K562 (cell line): ENCODE measurements around the gene DLGAP1. TPM values are rescaled to one million over a fixed set of nuclear protein-coding genes. Genes with fewer than 3 reads are reported as not detected.

Experiments used
- CBFB ChIP-seq: sonication (generic); formaldehyde crosslinking; IDR thresholded peaks from 2 replicates; pipeline ENCODE4 v1.4.0; 2020; ENCODE audit warnings: mild to moderate bottlenecking, missing genetic modification reagents
- POLR2AphosphoS5 ChIP-seq: IDR thresholded peaks from 2 replicates; pipeline ENCODE4 v1.6.1; 2011; ENCODE audit warnings: mild to moderate bottlenecking, low read depth, low read length, moderate library complexity; ENCODE audit not compliant: control insufficient read depth, insufficient read depth
- RBM22 ChIP-seq: fragments of 200-400 bp; formaldehyde crosslinking; IDR thresholded peaks from 2 replicates; pipeline ENCODE4 v1.6.1; 2018; ENCODE audit warnings: low read length, low read depth; ENCODE audit not compliant: poor library complexity, severe bottlenecking
- ZNF436 ChIP-seq: fragments of 250-450, 450-650 bp; sonication (Bioruptor Pico); formaldehyde crosslinking; IDR thresholded peaks from 2 replicates; pipeline ENCODE4 v1.7.0; 2020; ENCODE audit warnings: mild to moderate bottlenecking
- polyA plus RNA-seq, 8 experiments: library from polyadenylated mRNA; depleted of rRNA in 4 of 8; stranded (reverse) in 5 of 8; unstranded in 3 of 8; fragments of >200 nt; fragmentation: Nextera tagmentation in 2 of 8; fragmentation: Illumina TruSeq in 1 of 8; extraction: Ambion mirVana in 2 of 8; extraction: Trizol in 1 of 8; gene quantifications; 2 replicates each; pipeline versions ENCODE4 v1.2.1 to v1.2.3, GENCODE V29; 2011 to 2014; ENCODE audit warnings: inconsistent platforms in 1 of 8, missing spikeins in 1 of 8
- total RNA-seq, 7 experiments: library from RNA; depleted of rRNA in 6 of 7; stranded (reverse); fragments of >200 nt in 6 of 7; fragmentation: Illumina TruSeq in 2 of 7; extraction: Trizol in 2 of 7; gene quantifications; 2 replicates each; pipeline versions ENCODE4 v1.2.1 to v1.2.3, GENCODE V29; 2011 to 2021; ENCODE audit warnings: low replicate concordance in 1 of 7
- TF ChIP-seq, protein P1 (sequence below): sonication (generic); formaldehyde crosslinking; IDR thresholded peaks from 2 replicates; pipeline ENCODE4 v1.8.0; 2022; ENCODE audit warnings: mild to moderate bottlenecking, missing genetic modification reagents

DLGAP1 gene
- total and polyA plus RNA-seq, 9 of the 15 experiments (the other 6 are each of a cell fraction or from before 2014, with no cell fraction given), result 0.04 to 0.22 (median 0.08) TPM

DNA sequence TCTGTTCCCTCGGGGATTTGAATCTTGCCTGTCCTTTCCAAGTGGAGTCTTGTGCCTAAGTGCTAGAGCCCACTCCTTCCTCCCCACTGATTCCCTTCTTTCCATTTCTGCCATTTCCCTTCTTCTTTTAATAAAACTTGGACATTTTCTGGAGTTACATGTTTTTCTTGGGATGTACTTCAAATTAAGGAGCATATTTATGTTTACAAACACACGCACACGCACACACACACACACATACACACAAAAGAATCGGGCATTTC is 850.9 kb downstream of the DLGAP1 start (continued):
- TF ChIP-seq, protein P1, sequence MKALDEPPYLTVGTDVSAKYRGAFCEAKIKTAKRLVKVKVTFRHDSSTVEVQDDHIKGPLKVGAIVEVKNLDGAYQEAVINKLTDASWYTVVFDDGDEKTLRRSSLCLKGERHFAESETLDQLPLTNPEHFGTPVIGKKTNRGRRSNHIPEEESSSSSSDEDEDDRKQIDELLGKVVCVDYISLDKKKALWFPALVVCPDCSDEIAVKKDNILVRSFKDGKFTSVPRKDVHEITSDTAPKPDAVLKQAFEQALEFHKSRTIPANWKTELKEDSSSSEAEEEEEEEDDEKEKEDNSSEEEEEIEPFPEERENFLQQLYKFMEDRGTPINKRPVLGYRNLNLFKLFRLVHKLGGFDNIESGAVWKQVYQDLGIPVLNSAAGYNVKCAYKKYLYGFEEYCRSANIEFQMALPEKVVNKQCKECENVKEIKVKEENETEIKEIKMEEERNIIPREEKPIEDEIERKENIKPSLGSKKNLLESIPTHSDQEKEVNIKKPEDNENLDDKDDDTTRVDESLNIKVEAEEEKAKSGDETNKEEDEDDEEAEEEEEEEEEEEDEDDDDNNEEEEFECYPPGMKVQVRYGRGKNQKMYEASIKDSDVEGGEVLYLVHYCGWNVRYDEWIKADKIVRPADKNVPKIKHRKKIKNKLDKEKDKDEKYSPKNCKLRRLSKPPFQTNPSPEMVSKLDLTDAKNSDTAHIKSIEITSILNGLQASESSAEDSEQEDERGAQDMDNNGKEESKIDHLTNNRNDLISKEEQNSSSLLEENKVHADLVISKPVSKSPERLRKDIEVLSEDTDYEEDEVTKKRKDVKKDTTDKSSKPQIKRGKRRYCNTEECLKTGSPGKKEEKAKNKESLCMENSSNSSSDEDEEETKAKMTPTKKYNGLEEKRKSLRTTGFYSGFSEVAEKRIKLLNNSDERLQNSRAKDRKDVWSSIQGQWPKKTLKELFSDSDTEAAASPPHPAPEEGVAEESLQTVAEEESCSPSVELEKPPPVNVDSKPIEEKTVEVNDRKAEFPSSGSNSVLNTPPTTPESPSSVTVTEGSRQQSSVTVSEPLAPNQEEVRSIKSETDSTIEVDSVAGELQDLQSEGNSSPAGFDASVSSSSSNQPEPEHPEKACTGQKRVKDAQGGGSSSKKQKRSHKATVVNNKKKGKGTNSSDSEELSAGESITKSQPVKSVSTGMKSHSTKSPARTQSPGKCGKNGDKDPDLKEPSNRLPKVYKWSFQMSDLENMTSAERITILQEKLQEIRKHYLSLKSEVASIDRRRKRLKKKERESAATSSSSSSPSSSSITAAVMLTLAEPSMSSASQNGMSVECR (CRISPR knock-in tag), result 0 out of 2 replicates have a peak, but pooled peaks have one; percentile 24
- TF ChIP-seq POLR2AphosphoS5 (no peak), ZNF436 (no peak), CBFB (CRISPR knock-in tag) (no peak), RBM22 (peak; percentile 52)
